Measurements from ENCODE around the gene PUM2.
A peak's percentile ranks its signal among the peaks of the same experiment; 100 is the strongest.

The PUM2 gene

DNA sequence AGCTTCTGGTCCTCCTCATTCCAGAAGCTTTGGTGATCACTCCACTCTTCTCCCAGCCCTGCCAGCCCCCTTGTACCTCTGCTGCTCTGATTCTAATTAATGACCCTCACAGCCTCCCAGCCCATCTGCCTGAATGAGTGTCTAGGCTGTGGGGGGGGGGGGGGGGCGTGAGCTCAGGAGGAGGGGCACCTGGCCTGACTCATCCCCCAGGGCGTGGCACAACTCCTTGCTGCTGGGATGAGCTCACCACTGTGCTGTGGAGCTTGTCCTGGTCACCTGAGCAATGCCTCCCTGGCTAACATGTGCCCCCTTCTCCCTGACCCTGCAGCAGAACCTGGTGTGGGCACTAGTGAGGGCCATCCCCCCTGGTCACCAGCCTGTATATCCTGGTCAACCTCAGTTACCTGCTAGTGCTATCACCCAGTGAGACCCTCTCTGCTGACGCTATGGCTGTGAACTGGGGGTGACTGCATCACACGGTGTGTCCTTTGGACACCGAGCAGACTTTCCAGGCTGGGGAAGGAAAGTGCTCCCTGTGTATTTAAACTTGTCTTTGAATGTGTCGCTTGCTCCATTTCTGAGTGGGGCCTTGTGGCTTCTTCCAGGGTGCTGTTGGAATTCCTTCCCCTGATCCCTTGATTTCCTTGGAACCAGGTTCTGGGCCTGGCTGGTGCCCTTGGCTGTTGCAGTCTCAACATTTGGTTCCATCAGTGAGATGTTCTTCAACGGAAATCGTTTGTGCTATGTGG, 41.5 kb upstream of the PUM2 start:
- H3K4me3 ChIP-seq (ENCODE audit: low read depth, low read length): no peak overlapping the region
- DNase-seq (ENCODE audit: low read depth): no peak
- TF ChIP-seq, protein P1, sequence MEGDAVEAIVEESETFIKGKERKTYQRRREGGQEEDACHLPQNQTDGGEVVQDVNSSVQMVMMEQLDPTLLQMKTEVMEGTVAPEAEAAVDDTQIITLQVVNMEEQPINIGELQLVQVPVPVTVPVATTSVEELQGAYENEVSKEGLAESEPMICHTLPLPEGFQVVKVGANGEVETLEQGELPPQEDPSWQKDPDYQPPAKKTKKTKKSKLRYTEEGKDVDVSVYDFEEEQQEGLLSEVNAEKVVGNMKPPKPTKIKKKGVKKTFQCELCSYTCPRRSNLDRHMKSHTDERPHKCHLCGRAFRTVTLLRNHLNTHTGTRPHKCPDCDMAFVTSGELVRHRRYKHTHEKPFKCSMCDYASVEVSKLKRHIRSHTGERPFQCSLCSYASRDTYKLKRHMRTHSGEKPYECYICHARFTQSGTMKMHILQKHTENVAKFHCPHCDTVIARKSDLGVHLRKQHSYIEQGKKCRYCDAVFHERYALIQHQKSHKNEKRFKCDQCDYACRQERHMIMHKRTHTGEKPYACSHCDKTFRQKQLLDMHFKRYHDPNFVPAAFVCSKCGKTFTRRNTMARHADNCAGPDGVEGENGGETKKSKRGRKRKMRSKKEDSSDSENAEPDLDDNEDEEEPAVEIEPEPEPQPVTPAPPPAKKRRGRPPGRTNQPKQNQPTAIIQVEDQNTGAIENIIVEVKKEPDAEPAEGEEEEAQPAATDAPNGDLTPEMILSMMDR (IDR thresholded peaks at IDR 0.05; ENCODE audit: insufficient read depth, low read depth, low read length, missing control alignments): no peak

DNA sequence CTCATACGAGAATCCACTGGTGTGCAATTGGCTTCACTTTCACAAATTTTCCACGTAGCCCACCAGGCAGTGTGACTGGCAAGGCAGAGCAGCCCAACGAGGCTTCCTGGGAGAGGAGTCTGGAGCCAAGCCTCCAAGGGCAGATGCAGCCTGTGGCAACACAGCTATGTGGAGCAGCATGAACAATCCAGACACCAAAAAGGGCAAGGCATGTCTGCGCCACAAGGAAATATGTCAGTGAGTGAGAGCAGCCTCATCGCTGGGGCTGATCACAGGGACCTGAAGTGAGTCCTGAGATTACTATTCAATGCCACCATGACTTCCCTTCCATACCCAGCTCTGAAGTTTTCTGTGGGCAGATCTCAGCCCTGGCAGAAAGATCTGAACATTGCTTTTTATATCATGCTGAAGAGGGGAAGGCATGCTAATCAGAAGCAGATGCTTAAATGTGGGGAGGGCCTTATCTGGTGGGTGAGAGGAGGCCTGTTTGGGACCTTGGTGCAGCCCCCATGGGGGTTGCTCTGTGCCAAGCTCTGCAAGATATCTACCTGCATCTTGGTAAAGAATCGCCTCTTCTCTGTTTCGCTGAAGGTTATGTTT, 40.0 kb upstream of the PUM2 start:
- DNase-seq (ENCODE audit: low read depth): no peak
- TF ChIP-seq, protein P1 (IDR thresholded peaks at IDR 0.05; ENCODE audit: insufficient read depth, low read depth, low read length, missing control alignments): no peak
- H3K4me3 ChIP-seq (ENCODE audit: low read depth, low read length): no peak overlapping the region

DNA sequence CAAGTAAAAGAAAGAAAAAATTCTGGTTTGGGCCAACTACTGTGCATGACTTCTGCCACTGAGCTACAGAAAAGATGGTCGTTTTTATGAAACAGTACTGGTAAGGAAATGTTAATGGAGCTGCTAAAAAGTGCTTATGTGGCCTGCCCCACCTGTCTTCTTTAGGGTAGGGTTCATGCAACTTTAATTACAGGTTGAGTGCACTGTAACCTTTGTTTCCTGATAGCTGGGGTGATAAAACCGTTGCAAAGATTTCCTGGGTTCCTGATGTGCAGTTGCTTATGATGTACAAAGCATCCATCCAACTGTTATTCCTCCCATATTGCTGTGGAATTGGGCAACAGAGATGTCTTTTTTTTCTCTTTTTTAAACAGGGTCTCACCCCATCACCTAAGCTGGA, 34.3 kb upstream of the PUM2 start:
- no peak for DNase-seq (ENCODE audit: low read depth)
- no peak overlapping the region for H3K4me3 ChIP-seq (ENCODE audit: low read depth, low read length)
- TF ChIP-seq, protein P1 (IDR thresholded peaks at IDR 0.05; ENCODE audit: insufficient read depth, low read depth, low read length, missing control alignments): no peak

DNA sequence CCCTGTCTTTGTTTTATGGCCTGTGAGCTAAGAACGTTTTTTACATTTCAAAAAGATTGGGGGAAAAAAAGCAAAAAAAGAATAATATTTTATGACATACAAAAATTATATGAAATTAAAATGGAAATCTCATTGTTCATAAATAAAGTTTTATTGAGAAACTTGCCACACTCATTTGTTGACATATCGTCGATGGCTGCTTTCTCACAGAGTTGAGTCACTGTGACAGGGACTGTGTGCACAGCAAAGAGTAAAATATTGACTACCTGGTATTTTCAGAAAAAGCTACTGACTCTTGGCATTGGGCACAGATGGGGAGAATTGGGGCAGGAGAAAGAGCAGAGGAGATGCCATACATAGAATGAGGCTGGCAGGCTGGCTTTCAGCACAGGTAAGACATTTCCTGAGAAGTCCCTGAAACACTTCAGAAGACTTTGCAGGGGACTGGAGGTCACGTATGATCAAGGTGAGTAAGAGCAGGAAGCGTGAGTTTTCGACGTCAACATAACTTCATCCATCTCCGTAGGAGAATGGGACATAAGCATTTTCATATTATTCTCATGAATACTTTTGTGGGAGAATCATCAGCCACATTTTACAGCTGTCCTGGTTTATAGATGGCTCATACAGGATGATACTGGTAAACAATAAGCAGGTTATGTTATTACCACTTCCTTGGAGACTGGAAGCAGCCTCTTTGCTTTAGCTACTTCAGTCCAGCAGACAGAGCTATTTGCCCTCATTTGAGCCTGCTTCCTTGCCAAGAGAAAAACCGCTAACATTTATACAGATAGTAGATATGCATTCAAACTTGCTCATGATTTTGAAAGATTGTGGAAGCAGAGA, 32.5 kb upstream of the PUM2 start:
- DNase-seq (ENCODE audit: low read depth): no peak

DNA sequence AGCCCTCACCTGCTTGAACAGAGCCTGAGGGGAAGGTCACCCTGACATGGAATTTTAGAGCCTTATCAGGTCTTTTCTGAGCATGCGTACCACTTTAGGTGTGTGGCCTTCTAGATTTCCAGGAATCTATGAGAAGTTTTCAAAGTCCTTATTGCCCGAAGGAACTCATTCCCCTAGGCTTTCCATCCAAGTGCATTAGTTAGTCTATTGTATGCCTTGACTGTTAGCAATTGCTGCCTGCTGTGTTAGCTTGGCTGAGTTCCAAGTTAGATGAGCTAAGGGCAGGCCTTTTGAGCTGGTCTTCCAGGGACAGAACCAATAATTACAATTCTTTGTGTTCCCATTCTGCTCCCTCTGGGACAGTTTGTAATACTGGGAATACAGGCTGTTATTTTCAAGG, 30.8 kb upstream of the PUM2 start:
- TF ChIP-seq, protein P1 (IDR thresholded peaks at IDR 0.05; ENCODE audit: insufficient read depth, low read depth, low read length, missing control alignments): no peak
- no peak for DNase-seq (ENCODE audit: low read depth)
- no peak overlapping the region for H3K4me3 ChIP-seq (ENCODE audit: low read depth, low read length)

More for the DNA sequence above, 32.5 kb upstream of the PUM2 start:
- TF ChIP-seq, protein P1 (IDR thresholded peaks at IDR 0.05; ENCODE audit: insufficient read depth, low read depth, low read length, missing control alignments): no peak
- H3K4me3 ChIP-seq (ENCODE audit: low read depth, low read length): no peak overlapping the region

DNA sequence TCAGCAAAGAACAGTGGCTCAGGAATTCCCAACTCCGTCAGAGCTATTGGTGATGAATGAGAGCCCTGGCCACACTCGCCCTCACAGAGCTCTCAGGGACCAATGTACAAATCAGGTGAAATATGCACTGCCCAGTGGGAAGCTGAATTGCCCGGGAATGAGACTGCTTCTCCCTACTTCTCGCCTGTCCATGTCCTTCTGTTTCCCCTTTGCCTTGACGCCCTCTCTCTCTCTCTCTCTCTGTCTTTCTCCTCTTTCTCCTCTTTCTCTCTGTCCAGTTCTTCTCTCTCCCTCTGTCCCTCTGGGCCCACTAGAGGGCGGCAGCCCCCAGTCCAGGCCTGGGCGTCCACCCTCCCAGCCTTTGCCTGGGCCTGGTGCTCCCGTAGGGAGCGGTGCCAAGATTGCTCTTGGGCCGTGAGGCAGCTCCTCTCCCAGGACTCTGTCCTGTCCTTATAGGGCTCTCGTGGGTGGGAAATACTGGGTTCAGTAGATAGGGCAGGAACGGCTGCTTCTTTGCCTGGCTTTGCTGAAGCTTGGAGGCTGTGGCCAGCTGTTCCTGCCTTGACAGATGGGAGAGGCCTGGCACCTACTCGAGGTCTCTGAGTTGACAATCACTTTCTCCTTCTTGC, 28.4 kb upstream of the PUM2 start:
- no peak overlapping the region for H3K4me3 ChIP-seq (ENCODE audit: low read depth, low read length)
- TF ChIP-seq, protein P1 (IDR thresholded peaks at IDR 0.05; ENCODE audit: insufficient read depth, low read depth, low read length, missing control alignments): peak; percentile 38
- no peak for DNase-seq (ENCODE audit: low read depth)
